ENCODE measurements around the gene RELN.

Gene RELN

GRCh38 chr7:103640031-103640779 is 349.3 kb downstream of the RELN start:
- Mint-ChIP-seq H3K27ac (no peak overlapping the region), H3K4me3 (no peak overlapping the region), H3K4me1 (no peaks in the 10 kb centered on the region), H3K27me3 (ENCODE audit: low read depth, poor library complexity) (peaks cover 4% of the 10 kb centered on the region), H3K9me3 (peaks cover 20% of the 10 kb centered on the region), H3K36me3 (ENCODE audit: low read depth) (peaks cover 21% of the 10 kb centered on the region)
- no peak for TF ChIP-seq CTCF (IDR thresholded peaks at IDR 0.05)
- DNase-seq: no peak

GRCh38 chr7:103637726-103638125 is 351.7 kb downstream of the RELN start:
- TF ChIP-seq CTCF (IDR thresholded peaks at IDR 0.05): no peak
- H3K36me3 Mint-ChIP-seq (ENCODE audit: low read depth): no peaks in the 10 kb centered on the region
- H3K4me3 Mint-ChIP-seq: no peak overlapping the region
- H3K9me3 Mint-ChIP-seq: no peaks in the 10 kb centered on the region
- no peaks in the 10 kb centered on the region for H3K4me1 Mint-ChIP-seq
- no peak overlapping the region for H3K27ac Mint-ChIP-seq
- peaks cover 4% of the 10 kb centered on the region for H3K27me3 Mint-ChIP-seq (ENCODE audit: low read depth, poor library complexity)
- no peak for DNase-seq

GRCh38 chr7:103637094-103637493 is 352.4 kb downstream of the RELN start:
- no peaks in the 10 kb centered on the region for H3K36me3 Mint-ChIP-seq (ENCODE audit: low read depth)
- peaks cover 4% of the 10 kb centered on the region for H3K27me3 Mint-ChIP-seq (ENCODE audit: low read depth, poor library complexity)
- no peaks in the 10 kb centered on the region for H3K9me3 Mint-ChIP-seq
- H3K27ac Mint-ChIP-seq: no peak overlapping the region
- TF ChIP-seq CTCF (IDR thresholded peaks at IDR 0.05): no peak
- H3K4me3 Mint-ChIP-seq: no peak overlapping the region
- no peaks in the 10 kb centered on the region for H3K4me1 Mint-ChIP-seq
- DNase-seq: no peak

- Mint-ChIP-seq H3K36me3 (ENCODE audit: low read depth) (no peaks in the 10 kb centered on the region), H3K9me3 (no peaks in the 10 kb centered on the region), H3K27ac (no peak overlapping the region), H3K27me3 (ENCODE audit: low read depth, poor library complexity) (peaks cover 4% of the 10 kb centered on the region), H3K4me1 (no peaks in the 10 kb centered on the region), H3K4me3 (no peak overlapping the region)
- peak; percentile 26 for DNase-seq
- TF ChIP-seq CTCF (IDR thresholded peaks at IDR 0.05): no peak
These were observed 353.3 kb downstream of the RELN start for GRCh38 chr7:103636153-103636552.

GRCh38 chr7:103632972-103633371 is 356.5 kb downstream of the RELN start:
- no peaks in the 10 kb centered on the region for H3K27me3 Mint-ChIP-seq (ENCODE audit: low read depth, poor library complexity)
- no peaks in the 10 kb centered on the region for H3K9me3 Mint-ChIP-seq
- peaks cover 6% of the 10 kb centered on the region for H3K4me1 Mint-ChIP-seq
- DNase-seq: no peak
- no peak for TF ChIP-seq CTCF (IDR thresholded peaks at IDR 0.05)
- no peak overlapping the region for H3K4me3 Mint-ChIP-seq
- no peak overlapping the region for H3K27ac Mint-ChIP-seq
- no peaks in the 10 kb centered on the region for H3K36me3 Mint-ChIP-seq (ENCODE audit: low read depth)

- Mint-ChIP-seq H3K36me3 (ENCODE audit: low read depth) (no peaks in the 10 kb centered on the region), H3K4me3 (no peak overlapping the region), H3K9me3 (no peaks in the 10 kb centered on the region), H3K27me3 (ENCODE audit: low read depth, poor library complexity) (no peaks in the 10 kb centered on the region), H3K4me1 (peaks cover 13% of the 10 kb centered on the region), H3K27ac (no peak overlapping the region)
- DNase-seq: no peak
- no peak for TF ChIP-seq CTCF (IDR thresholded peaks at IDR 0.05)
These were observed 357.3 kb downstream of the RELN start for GRCh38 chr7:103632005-103632639.
